Fibroblast of pulmonary artery (primary cell): ENCODE data around the gene DDX41.

Experiments
- DNase-seq: peaks from one replicate; pipeline ENCODE4 v3.0.0-alpha.2; 2010; ENCODE audit warnings: low read depth
- H3K4me3 ChIP-seq: replicated peaks from 2 replicates; pipeline ENCODE4 v1.5.1; 2011; ENCODE audit warnings: low read depth, mild to moderate bottlenecking, control low read depth, low read length, moderate library complexity
- TF ChIP-seq, protein P1 (sequence below): IDR thresholded peaks from 2 replicates; pipeline ENCODE4 v1.5.1; 2011; ENCODE audit warnings: mild to moderate bottlenecking, control low read depth, low read length, inconsistent platforms; ENCODE audit errors: missing control alignments

DDX41 gene

DNA sequence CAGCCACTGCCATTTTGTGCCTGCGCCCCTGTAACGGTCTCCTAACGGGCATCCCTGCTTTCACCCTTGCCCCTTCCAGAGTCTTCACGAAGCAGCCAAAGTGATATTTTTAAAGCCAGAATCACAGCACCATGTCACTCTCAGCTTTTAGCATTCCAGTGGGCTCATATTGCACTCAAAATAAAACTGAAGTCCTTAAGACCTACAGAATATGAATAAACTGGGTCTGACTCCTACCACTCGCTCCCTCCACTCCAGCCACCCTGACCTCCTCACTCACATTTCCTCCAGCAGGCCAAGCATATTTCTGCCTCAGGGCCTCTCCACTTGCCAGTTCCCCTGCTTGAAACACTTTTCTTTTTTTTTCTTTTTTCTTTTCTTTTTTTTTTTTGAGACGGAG is 16.9 kb downstream of the DDX41 start:
- TF ChIP-seq, protein P1, sequence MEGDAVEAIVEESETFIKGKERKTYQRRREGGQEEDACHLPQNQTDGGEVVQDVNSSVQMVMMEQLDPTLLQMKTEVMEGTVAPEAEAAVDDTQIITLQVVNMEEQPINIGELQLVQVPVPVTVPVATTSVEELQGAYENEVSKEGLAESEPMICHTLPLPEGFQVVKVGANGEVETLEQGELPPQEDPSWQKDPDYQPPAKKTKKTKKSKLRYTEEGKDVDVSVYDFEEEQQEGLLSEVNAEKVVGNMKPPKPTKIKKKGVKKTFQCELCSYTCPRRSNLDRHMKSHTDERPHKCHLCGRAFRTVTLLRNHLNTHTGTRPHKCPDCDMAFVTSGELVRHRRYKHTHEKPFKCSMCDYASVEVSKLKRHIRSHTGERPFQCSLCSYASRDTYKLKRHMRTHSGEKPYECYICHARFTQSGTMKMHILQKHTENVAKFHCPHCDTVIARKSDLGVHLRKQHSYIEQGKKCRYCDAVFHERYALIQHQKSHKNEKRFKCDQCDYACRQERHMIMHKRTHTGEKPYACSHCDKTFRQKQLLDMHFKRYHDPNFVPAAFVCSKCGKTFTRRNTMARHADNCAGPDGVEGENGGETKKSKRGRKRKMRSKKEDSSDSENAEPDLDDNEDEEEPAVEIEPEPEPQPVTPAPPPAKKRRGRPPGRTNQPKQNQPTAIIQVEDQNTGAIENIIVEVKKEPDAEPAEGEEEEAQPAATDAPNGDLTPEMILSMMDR, result no peak
- no peak overlapping the region for H3K4me3 ChIP-seq
- DNase-seq, result no peak

DNA sequence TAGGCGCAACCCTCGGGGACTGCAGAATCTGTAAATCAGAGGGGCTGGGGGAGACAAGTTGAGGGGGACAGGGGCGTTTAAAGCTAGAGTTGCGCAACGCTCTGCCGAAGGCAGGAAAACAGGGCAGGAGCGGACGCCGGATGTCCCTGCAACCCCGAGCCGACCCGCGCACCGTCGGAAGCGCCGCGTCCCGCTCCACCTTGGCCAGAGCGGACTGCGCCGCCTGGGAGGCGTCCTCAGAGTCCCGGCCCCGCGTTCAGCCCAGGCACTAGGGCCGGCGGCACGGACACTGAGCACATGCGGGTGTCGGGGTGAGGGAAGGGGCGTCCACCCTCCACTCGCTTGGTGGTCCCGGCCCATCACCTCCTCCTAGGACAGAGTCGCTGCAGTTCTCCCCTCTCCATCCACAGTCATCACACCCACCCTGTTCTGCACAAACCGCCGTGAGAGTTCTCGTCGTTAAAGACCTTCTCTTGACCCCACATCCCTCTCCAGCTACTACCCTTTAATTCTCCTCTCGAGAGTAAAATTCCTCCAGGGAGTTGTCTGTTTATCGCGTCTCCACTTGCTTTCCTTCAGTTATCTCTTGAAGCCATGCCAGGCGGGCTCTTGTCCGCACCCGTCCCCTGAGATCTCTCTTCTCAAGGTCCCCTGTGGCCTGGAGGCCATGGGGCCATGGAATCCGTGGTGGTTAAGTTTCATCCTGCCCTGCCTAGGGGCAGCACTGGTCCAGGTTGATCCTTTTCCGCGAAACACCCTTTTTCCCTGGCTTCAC is 18.6 kb downstream of the DDX41 start:
- TF ChIP-seq, protein P1, result peak; percentile 0
- peak overlapping the region; percentile 83 for H3K4me3 ChIP-seq
- no peak for DNase-seq

DNA sequence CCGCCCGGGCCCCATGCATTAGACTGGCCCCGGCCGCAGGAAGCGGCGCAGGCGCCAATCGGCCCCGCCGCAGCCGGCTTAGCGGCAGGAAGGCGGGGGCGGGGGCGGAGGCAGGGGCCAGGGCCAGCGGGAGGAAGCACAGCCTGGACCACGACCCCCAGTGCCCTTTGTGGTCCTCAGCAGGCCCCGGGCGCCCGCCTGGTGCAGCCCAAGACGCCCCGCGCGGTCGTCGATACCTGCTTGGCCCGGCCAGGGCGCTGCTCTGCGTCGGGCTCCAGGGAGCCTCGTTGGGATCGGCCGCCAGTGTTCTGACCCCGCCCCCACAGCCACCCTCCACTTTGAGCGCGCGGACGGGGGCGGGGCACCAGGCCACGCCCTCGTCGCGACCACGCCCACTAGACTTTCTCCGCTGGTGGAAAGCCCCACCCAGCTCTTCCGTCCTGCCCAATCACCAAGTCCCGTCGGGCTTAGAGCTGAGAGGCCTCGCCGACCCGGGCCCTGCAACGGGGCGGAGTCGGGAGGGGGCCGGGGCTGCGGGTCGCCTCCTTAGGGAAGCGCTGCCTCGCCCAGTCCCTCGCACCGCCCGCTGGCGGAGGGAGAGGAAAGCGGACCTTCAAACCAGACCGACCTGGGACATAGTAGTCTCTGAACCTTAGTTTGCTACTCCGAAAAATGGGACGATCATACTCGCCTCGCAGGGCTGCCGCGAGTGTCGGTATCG is 19.3 kb downstream of the DDX41 start, which contains the start of gene PDLIM7:
Gene PDLIM7 (minus strand): TSS at position 313 of the 721 bp plus-strand sequence. CDS start 1,092 bp downstream, outside the sequence.
- peak within 1 kb of the TSS; percentile 83 for H3K4me3 ChIP-seq
- peak; percentile 98 for DNase-seq
- TF ChIP-seq, protein P1, result peak; percentile 3

DNA sequence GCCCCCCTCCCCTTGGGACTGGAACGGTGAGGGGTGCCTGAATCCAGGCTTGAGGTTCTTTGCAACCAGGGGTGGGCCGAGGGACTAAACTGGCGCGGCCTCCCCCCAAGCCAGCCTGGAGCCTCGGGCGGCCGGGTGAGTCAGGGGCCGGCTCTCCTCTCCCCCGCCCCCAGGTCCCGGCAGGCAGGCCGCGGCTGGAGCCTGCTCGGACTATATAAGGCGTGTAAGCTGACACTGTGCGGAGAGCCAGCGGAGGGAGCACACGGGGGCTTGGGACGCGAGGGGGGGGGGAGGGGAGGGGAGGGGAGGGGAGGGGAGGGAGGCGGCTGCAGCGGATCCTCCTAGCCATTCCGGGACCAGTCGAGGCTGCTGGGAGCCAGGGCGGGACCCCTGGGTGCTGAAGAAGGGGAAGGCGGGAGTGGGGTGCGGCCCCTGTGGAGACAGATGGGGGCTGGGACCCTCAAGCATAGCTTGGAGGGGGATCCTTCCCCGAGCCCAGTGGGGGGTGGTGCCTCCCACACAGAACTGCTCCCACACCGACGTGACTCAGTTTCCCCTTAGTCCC is 20.0 kb downstream of the DDX41 start:
- DNase-seq, result peak; percentile 92
- peak overlapping the region; percentile 83 for H3K4me3 ChIP-seq

DNA sequence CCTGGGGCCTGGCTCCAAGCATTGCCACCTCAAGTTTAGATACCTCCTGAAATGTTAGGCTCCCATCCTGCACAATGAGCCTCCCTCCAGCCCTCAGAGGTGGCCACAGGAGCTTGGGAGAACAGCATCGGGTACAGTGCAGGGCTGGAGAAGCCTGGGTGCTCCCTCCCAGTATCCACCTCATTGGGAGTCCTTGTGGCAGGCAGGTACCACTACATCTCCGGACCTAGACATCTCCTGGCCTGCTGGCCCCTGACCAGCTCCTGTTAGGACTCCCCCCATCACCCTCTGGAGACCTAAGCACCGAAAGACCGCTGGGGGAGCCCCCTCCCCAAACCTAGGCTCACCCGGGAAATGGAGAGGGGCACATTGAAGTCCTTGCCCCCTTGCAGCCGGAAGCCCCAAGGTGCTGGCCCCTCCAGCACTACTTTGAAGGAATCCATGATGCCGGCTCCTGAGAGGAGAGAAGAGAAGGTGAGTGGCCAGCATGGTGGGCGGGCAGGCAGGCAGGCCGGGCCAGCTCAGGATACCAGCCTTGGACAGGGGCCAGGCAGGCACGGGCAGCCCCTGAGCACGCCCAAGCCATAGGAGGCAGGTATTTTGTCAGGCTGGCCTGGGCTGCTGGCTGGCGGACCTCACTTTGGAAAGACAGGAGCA is 20.6 kb downstream of the DDX41 start:
- DNase-seq, result peak; percentile 72
- TF ChIP-seq, protein P1, result peak; percentile 39
- peak overlapping the region; percentile 83 for H3K4me3 ChIP-seq

More for the DNA sequence above, 20.0 kb downstream of the DDX41 start:
- TF ChIP-seq, protein P1, result no peak

DNA sequence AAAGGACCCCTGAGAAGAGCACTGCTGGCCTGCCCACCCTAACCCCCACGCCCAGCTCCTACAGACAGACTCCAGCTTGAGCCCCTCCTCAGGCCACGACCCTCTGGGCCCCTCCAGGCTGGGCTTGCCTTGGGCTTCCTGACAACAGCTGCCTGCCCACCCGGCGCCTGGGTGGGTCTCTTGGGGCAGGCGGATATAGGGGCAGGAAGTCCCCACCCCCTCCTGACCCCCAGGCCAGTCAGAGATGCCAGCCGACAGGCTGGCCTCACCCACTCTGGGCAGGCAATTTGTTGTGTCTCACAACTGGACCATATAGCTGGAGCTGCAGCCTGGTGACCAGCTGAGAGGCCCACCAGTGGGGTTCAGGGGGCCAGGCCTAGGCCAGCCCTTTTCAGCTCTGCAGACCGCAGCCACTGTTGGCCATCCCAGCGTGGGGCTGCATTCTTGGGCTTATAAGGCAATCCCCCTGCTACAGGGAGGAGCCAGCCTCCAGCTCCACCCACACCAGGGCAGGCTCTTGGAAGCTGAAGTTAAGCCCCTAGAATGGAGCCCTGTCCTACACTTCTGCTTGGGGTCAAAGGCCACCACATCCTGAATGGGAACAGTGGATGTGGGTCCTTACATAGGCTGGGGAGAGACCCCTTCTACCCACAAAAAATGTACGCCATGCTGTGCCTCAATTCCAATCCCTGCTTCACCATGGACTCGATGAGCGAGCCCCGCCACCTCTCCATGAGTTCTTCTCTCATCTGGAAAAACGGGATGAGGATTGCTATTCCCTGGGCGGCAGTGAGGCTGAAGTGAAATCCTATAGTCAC is 21.3 kb downstream of the DDX41 start:
- DNase-seq, result peak; percentile 93
- TF ChIP-seq, protein P1, result no peak
- H3K4me3 ChIP-seq, result peak overlapping the region; percentile 83
